ENCODE results near the gene CRTC1. TPM values are rescaled to one million over a fixed set of nuclear protein-coding genes. Genes with fewer than 3 reads are reported as not detected.

The CRTC1 gene
- 4.0 and 5.6 TPM in 2 replicates for total RNA-seq

DNA sequence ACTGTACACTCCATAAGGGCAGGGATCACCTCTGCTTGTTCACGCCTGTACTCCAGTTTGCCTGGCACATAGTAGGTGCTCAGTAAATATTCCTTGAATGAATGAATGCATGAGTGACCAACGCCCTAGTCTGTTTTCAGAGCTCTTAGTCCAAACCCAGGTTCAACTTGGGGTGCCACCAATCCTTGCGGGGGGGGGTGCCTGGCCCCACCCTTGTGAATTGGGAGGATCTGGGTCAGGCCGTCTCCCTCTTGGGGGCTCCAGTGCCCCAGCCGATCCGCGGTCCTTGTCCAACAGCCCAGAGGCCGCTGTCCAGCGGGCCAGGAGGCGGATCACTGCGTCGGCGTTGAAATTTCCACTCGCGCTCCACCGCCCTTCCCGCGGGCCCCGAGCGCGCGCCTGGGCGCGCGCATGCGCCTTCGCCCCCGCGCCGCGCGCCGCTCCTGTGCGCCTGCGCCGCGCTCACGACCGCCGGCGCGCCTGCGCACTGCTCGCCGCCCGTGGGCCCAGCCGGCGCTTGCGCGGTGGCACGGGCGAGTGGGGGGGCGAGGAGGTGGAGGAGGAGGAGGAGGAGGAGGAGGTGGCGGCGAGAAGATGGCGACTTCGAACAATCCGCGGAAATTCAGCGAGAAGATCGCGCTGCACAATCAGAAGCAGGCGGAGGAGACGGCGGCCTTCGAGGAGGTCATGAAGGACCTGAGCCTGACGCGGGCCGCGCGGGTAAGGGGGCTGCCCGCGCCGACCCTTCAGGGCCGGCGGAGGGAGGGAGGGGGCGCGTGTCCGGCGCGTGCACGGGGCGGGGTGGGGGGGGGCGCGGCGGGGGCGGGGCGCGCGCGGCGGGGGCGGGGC is at the start of gene CRTC1:
TSS of gene CRTC1 (plus strand) at position 572 of the 849 bp plus-strand sequence. CDS start at position 595, 23 bp downstream.

GRCh38 chr19:18636969-18637629 is 46.4 kb upstream of the CRTC1 start, which contains the start of gene KLHL26:
Gene KLHL26 (plus strand): TSS chr19:18637028. CDS start chr19:18637055, 27 bp downstream.

GRCh38 chr19:18790566-18791314 is 107.3 kb downstream of the CRTC1 start, which contains the start of gene COMP:
Gene COMP (minus strand): TSS chr19:18791305. CDS start chr19:18791269, 36 bp downstream.

GRCh38 chr19:18831524-18832305 is 148.2 kb downstream of the CRTC1 start, which contains the start of gene UPF1:
Gene UPF1 (plus strand): TSS chr19:18831959. CDS start chr19:18832210, 251 bp downstream.

Other genes starting within 250 kb of the CRTC1 start
- 27.2 and 49.5 TPM in 2 replicates for gene ISYNA1, start 245.5 kb upstream of the CRTC1 start, total RNA-seq
- gene ELL, start 161.6 kb upstream of the CRTC1 start, total RNA-seq: 9.5 and 11.8 TPM in 2 replicates
- gene FKBP8, start 140.1 kb upstream of the CRTC1 start, total RNA-seq: 317 and 440 TPM in 2 replicates
- 148 and 174 TPM in 2 replicates for gene KXD1, start 125.8 kb upstream of the CRTC1 start, total RNA-seq
- gene UBA52, start 111.8 kb upstream of the CRTC1 start, total RNA-seq: 1,240 and 1,337 TPM in 2 replicates
- 90.7 and 95.0 TPM in 2 replicates for gene REX1BD, start 94.9 kb upstream of the CRTC1 start, total RNA-seq
- 135 and 318 TPM in 2 replicates for gene CRLF1, start 76.9 kb upstream of the CRTC1 start, total RNA-seq
- gene TMEM59L, start 70.8 kb upstream of the CRTC1 start, total RNA-seq: 10.7 and 14.5 TPM in 2 replicates
- 4.8 and 6.5 TPM in 2 replicates for gene KLHL26, start 46.7 kb upstream of the CRTC1 start, total RNA-seq
- 0.85 and 2.9 TPM in 2 replicates for gene COMP, start 107.6 kb downstream of the CRTC1 start, total RNA-seq
- gene UPF1, start 148.3 kb downstream of the CRTC1 start, total RNA-seq: 30.6 and 33.0 TPM in 2 replicates
- 2.0 and 6.0 TPM in 2 replicates for gene CERS1, start 212.5 kb downstream of the CRTC1 start, total RNA-seq
- gene COPE, start 235.7 kb downstream of the CRTC1 start, total RNA-seq: 200 and 351 TPM in 2 replicates
- gene DDX49, start 236.0 kb downstream of the CRTC1 start, total RNA-seq: 50.0 and 63.2 TPM in 2 replicates

Data from pericardium fibroblast (primary cell).